HepG2 (cell line): Measurements from ENCODE around the gene GPATCH4. TPM values are rescaled to one million over a fixed set of nuclear protein-coding genes. Genes with fewer than 3 reads are reported as not detected.
A peak's percentile ranks its signal among the peaks of the same experiment; 100 is the strongest.

Experiments used
- CREB1 ChIP-seq, 2 experiments: fragments of 450-650 bp in 1 of 2; IDR thresholded peaks; 2 replicates each; pipeline ENCODE4 v1.6.1; 2016 to 2017; ENCODE audit warnings: control low read depth in 1 of 2, mild to moderate bottlenecking in 1 of 2, missing compliant biosample characterization in 1 of 2, missing genetic modification characterization in 1 of 2
- FOXA3 ChIP-seq: IDR thresholded peaks from 2 replicates; pipeline ENCODE4 v1.6.1; 2016; ENCODE audit warnings: missing genetic modification reagents, missing compliant biosample characterization
- HNF4G ChIP-seq, 2 experiments: sonication (generic) in 1 of 2; formaldehyde crosslinking in 1 of 2; IDR thresholded peaks; 2 replicates each; pipeline versions ENCODE4 v1.4.0 to v1.6.1; 2011 to 2020; ENCODE audit warnings: borderline replicate concordance in 2 of 2, low read depth in 2 of 2, mild to moderate bottlenecking in 2 of 2, low read length in 1 of 2, missing genetic modification reagents in 1 of 2, moderate library complexity in 1 of 2
- HNRNPL ChIP-seq: fragments of 200-400 bp; formaldehyde crosslinking; IDR thresholded peaks from 2 replicates; pipeline ENCODE4 v1.6.1; 2017; ENCODE audit warnings: mild to moderate bottlenecking, low read depth, low read length
- PLRG1 ChIP-seq: fragments of 450-650 bp; conservative IDR thresholded peaks from 2 replicates; pipeline ENCODE4 v1.6.1; 2016
- ZIK1 ChIP-seq: sonication (generic); formaldehyde crosslinking; IDR thresholded peaks from 2 replicates; pipeline ENCODE4 v1.5.0; 2020; ENCODE audit warnings: mild to moderate bottlenecking, low read depth, missing genetic modification reagents, borderline replicate concordance
- ZMAT3 ChIP-seq: sonication (generic); formaldehyde crosslinking; conservative IDR thresholded peaks from 2 replicates; pipeline ENCODE4 v1.7.0; 2021; ENCODE audit warnings: missing genetic modification reagents
- ZNF136 ChIP-seq: sonication (generic); formaldehyde crosslinking; IDR thresholded peaks from 2 replicates; pipeline ENCODE4 v1.8.1; 2022; ENCODE audit warnings: low read depth, mild to moderate bottlenecking, moderate library complexity, missing genetic modification reagents
- ZNF232 ChIP-seq: sonication (generic); formaldehyde crosslinking; IDR thresholded peaks from 2 replicates; pipeline ENCODE4 v1.4.0; 2020; ENCODE audit warnings: missing genetic modification reagents, borderline replicate concordance
- ZNF446 ChIP-seq: sonication (generic); formaldehyde crosslinking; IDR thresholded peaks from 2 replicates; pipeline ENCODE4 v1.5.0; 2020; ENCODE audit warnings: mild to moderate bottlenecking, missing genetic modification reagents
- ZNF501 ChIP-seq: sonication (generic); formaldehyde crosslinking; IDR thresholded peaks from 2 replicates; pipeline ENCODE4 v1.5.1; 2020; ENCODE audit warnings: mild to moderate bottlenecking, moderate library complexity, missing genetic modification reagents
- ZNF773 ChIP-seq: sonication (generic); formaldehyde crosslinking; IDR thresholded peaks from 2 replicates; pipeline ENCODE4 v1.4.0; 2020; ENCODE audit warnings: missing genetic modification reagents, borderline replicate concordance
- ZNF776 ChIP-seq: sonication (generic); formaldehyde crosslinking; IDR thresholded peaks from 2 replicates; pipeline ENCODE4 v1.4.0; 2020; ENCODE audit warnings: mild to moderate bottlenecking, missing genetic modification reagents
- ZNF788 ChIP-seq: sonication (generic); formaldehyde crosslinking; IDR thresholded peaks from 2 replicates; pipeline ENCODE4 v1.5.0; 2020; ENCODE audit warnings: mild to moderate bottlenecking, missing genetic modification reagents, borderline replicate concordance
- ZNF883 ChIP-seq: sonication (generic); formaldehyde crosslinking; IDR thresholded peaks from 2 replicates; pipeline ENCODE4 v1.5.1; 2020; ENCODE audit warnings: mild to moderate bottlenecking, missing genetic modification reagents; ENCODE audit errors: not compliant biosample characterization
- ZSCAN22 ChIP-seq: sonication (generic); formaldehyde crosslinking; IDR thresholded peaks from 2 replicates; pipeline ENCODE4 v1.4.0; 2020; ENCODE audit warnings: mild to moderate bottlenecking, missing genetic modification reagents
- polyA plus RNA-seq, 8 experiments: library from polyadenylated mRNA; depleted of rRNA in 3 of 8; stranded (reverse) in 7 of 8; unstranded in 1 of 8; fragments of >200 nt; fragmentation: Illumina TruSeq in 4 of 8; extraction: Trizol in 4 of 8; gene quantifications; 2 replicates each; pipeline versions ENCODE4 v1.2.1 to v1.2.3, GENCODE V29; 2011 to 2016; ENCODE audit warnings: low read depth in 4 of 8, missing spikeins in 1 of 8, mixed read lengths in 1 of 8; ENCODE audit not compliant: insufficient read depth in 1 of 8
- total RNA-seq, 5 experiments: library from RNA; depleted of rRNA; stranded (reverse); fragments of >200 nt; fragmentation: Illumina TruSeq; extraction: Trizol; gene quantifications; 2 replicates each; pipeline ENCODE4 v1.2.3, GENCODE V29; 2016; ENCODE audit warnings: low read depth in 1 of 5
- TF ChIP-seq, protein P1 (sequence below): sonication (generic); formaldehyde crosslinking; IDR thresholded peaks from 2 replicates; pipeline ENCODE4 v1.8.0; 2022; ENCODE audit warnings: missing genetic modification reagents, mild to moderate bottlenecking, inconsistent platforms, borderline replicate concordance
- TF ChIP-seq, protein P2 (sequence below): sonication (generic); formaldehyde crosslinking; IDR thresholded peaks from 2 replicates; pipeline ENCODE4 v1.5.0; 2020; ENCODE audit warnings: missing genetic modification reagents
- TF ChIP-seq, protein P3 (sequence below): sonication (generic); formaldehyde crosslinking; IDR thresholded peaks from 2 replicates; pipeline ENCODE4 v1.5.1; 2020; ENCODE audit warnings: mild to moderate bottlenecking, moderate library complexity, missing genetic modification reagents
- TF ChIP-seq, protein P4 (sequence below): IDR thresholded peaks from 2 replicates; pipeline ENCODE4 v1.6.1; 2016
- TF ChIP-seq, protein P5 (sequence below): sonication (generic); formaldehyde crosslinking; IDR thresholded peaks from 2 replicates; pipeline ENCODE4 v1.4.0; 2020; ENCODE audit warnings: missing genetic modification reagents

Gene GPATCH4
- total and polyA plus RNA-seq, 2 of the 13 experiments (the other 11 are each of a cell fraction or from before 2014, with no cell fraction given) = 19.2 to 37.9 TPM

DNA sequence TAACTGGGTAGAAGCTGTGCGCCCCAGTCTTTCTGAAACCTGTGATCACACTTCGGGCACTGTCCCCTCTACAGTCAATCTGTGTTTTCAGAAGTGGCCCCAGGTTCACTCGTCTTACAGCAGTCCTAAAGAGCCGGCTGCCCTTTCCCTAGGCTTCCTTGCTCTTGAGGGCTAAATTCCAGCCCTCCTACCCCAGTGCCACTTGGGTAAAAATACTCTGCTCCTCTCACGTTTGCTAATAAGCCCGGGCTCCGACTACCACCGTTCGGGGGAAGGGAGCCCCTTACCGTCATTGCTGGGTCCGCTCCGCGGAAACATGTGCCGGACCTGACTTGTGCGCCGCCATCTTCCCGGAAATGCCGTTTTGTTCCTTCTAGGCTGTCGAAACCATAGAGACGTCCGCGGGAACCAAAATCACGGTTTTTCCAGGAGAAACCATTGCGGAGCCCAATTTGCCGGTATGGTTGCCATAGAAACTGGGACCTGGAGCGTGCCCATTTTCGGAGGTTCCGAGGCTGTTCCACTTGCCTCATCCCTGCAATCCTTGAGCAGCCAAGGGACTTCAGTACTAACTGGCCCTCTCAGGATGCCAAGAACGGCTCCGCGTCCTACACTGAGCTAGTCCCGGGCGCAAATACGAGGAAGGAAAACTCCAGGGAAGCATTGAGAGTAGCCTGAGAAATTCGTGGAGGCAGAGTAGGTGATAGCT, at the start of gene GPATCH4 (continued):
- TF ChIP-seq, protein P1, sequence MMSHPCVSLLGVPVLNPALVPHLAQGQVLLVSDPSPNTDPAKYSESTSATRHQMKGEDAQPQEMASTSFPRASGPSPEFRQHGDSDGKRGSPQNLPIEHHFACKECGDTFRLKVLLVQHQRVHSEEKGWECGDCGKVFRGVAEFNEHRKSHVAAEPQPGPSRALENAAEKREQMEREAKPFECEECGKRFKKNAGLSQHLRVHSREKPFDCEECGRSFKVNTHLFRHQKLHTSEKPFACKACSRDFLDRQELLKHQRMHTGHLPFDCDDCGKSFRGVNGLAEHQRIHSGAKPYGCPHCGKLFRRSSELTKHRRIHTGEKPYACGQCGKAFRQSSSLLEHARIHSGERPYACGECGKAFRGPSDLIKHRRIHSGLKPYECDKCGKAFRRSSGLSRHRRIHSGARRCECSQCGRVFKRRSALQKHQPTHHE = no peak
- TF ChIP-seq ZNF788 (peak; percentile 60; the same call in 1 of the 2 replicates), ZNF446 (CRISPR knock-in tag) (no peak), HNRNPL (no peak), ZNF773 (CRISPR knock-in tag) (peak; percentile 54; the same call in 1 of the 2 replicates), HNF4G (IDR thresholded peaks at IDR 0.05; ENCODE audit: borderline replicate concordance, low read depth, low read length) (no peak), HNF4G (CRISPR knock-in tag; IDR thresholded peaks at IDR 0.05; ENCODE audit: borderline replicate concordance, low read depth) (no peak), ZNF883 (CRISPR knock-in tag) (peak; percentile 46), ZNF501 (CRISPR knock-in tag) (peak; percentile 89), CREB1 (IDR thresholded peaks at IDR 0.05) (no peak), CREB1 (CRISPR knock-in tag; IDR thresholded peaks at IDR 0.05) (peak; percentile 81), ZMAT3 (no peak), ZNF776 (CRISPR knock-in tag) (no peak), ZNF232 (CRISPR knock-in tag) (peak; percentile 94), ZIK1 (CRISPR knock-in tag) (no peak), PLRG1 (no peak), FOXA3 (peak; percentile 51), ZNF136 (CRISPR knock-in tag) (peak; percentile 40; the same call in 1 of the 2 replicates), ZSCAN22 (CRISPR knock-in tag) (no peak)
- TF ChIP-seq, protein P2, sequence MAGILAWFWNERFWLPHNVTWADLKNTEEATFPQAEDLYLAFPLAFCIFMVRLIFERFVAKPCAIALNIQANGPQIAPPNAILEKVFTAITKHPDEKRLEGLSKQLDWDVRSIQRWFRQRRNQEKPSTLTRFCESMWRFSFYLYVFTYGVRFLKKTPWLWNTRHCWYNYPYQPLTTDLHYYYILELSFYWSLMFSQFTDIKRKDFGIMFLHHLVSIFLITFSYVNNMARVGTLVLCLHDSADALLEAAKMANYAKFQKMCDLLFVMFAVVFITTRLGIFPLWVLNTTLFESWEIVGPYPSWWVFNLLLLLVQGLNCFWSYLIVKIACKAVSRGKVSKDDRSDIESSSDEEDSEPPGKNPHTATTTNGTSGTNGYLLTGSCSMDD (CRISPR knock-in tag) = no peak
- TF ChIP-seq, protein P3, sequence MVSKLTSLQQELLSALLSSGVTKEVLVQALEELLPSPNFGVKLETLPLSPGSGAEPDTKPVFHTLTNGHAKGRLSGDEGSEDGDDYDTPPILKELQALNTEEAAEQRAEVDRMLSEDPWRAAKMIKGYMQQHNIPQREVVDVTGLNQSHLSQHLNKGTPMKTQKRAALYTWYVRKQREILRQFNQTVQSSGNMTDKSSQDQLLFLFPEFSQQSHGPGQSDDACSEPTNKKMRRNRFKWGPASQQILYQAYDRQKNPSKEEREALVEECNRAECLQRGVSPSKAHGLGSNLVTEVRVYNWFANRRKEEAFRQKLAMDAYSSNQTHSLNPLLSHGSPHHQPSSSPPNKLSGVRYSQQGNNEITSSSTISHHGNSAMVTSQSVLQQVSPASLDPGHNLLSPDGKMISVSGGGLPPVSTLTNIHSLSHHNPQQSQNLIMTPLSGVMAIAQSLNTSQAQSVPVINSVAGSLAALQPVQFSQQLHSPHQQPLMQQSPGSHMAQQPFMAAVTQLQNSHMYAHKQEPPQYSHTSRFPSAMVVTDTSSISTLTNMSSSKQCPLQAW (CRISPR knock-in tag) = peak; percentile 82; the same call in 1 of the 2 replicates
- TF ChIP-seq, protein P4, sequence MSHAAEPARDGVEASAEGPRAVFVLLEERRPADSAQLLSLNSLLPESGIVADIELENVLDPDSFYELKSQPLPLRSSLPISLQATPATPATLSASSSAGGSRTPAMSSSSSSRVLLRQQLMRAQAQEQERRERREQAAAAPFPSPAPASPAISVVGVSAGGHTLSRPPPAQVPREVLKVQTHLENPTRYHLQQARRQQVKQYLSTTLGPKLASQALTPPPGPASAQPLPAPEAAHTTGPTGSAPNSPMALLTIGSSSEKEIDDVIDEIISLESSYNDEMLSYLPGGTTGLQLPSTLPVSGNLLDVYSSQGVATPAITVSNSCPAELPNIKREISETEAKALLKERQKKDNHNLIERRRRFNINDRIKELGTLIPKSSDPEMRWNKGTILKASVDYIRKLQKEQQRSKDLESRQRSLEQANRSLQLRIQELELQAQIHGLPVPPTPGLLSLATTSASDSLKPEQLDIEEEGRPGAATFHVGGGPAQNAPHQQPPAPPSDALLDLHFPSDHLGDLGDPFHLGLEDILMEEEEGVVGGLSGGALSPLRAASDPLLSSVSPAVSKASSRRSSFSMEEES (CRISPR knock-in tag) = peak; percentile 49; the same call in 1 of the 2 replicates
- TF ChIP-seq, protein P5, sequence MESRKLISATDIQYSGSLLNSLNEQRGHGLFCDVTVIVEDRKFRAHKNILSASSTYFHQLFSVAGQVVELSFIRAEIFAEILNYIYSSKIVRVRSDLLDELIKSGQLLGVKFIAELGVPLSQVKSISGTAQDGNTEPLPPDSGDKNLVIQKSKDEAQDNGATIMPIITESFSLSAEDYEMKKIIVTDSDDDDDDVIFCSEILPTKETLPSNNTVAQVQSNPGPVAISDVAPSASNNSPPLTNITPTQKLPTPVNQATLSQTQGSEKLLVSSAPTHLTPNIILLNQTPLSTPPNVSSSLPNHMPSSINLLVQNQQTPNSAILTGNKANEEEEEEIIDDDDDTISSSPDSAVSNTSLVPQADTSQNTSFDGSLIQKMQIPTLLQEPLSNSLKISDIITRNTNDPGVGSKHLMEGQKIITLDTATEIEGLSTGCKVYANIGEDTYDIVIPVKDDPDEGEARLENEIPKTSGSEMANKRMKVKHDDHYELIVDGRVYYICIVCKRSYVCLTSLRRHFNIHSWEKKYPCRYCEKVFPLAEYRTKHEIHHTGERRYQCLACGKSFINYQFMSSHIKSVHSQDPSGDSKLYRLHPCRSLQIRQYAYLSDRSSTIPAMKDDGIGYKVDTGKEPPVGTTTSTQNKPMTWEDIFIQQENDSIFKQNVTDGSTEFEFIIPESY (CRISPR knock-in tag) = no peak; the same call in 1 of the 2 replicates
